ENCODE measurements around the gene PKD2L1.

GRCh38 chr10:100340948-100341847 is 11.2 kb upstream of the PKD2L1 start:
- TF ChIP-seq POLR2A (IDR thresholded peaks at IDR 0.05; ENCODE audit: low read length) (no peak), GATA1 (IDR thresholded peaks at IDR 0.05; ENCODE audit: low read depth, low read length) (no peak)
